Kidney (tissue), 14 donors: ENCODE measurements around the gene STK11. TPM values are rescaled to one million over a fixed set of nuclear protein-coding genes. Genes with fewer than 3 reads are reported as not detected.

Experiments used
- DNase-seq, 5 donors: peaks; one replicate each; pipeline ENCODE4 v3.0.0-alpha.2; 2013 to 2020
- FAIRE-seq: peaks from 2 replicates; lab custom pipeline; 2012; peaks lifted over from hg19 to GRCh38; lab: Jason Lieb, UNC
- H3K27ac ChIP-seq, 2 donors: one replicate each; pipeline ENCODE4 v1.7.0; 2013; ENCODE audit warnings: low read depth in 2 of 2, low read length in 2 of 2, inconsistent platforms in 1 of 2
- H3K27me3 ChIP-seq: one replicate; pipeline ENCODE4 v1.7.1; 2013; ENCODE audit warnings: low read length, inconsistent platforms; ENCODE audit not compliant: control insufficient read depth, insufficient read depth
- H3K36me3 ChIP-seq, 3 donors: one replicate each; pipeline versions ENCODE4 v1.7.0 to v1.7.1; 2013; ENCODE audit warnings: low read length in 3 of 3, control low read depth in 1 of 3, inconsistent platforms in 1 of 3; ENCODE audit not compliant: insufficient read depth in 3 of 3, control insufficient read depth in 2 of 3
- H3K4me1 ChIP-seq, 3 donors: one replicate each; pipeline versions ENCODE4 v1.7.0 to v1.7.1; 2013; ENCODE audit warnings: low read length in 3 of 3, inconsistent platforms in 1 of 3, low read depth in 1 of 3; ENCODE audit not compliant: control insufficient read depth in 2 of 3, insufficient read depth in 2 of 3
- H3K4me3 ChIP-seq, 3 donors: one replicate each; pipeline versions ENCODE4 v1.7.0 to v1.8.1; 2013; ENCODE audit warnings: low read length in 3 of 3, control low read depth in 1 of 3, inconsistent platforms in 1 of 3
- H3K9ac ChIP-seq, 3 donors: one replicate each; pipeline versions ENCODE4 v1.7.0 to v1.7.1; 2013; ENCODE audit warnings: low read length in 3 of 3, control low read depth in 1 of 3, inconsistent platforms in 1 of 3
- H3K9me3 ChIP-seq, 3 donors: one replicate each; pipeline versions ENCODE4 v1.7.0 to v1.7.1; 2013; ENCODE audit warnings: low read length in 3 of 3, control low read depth in 1 of 3, inconsistent platforms in 1 of 3; ENCODE audit not compliant: control insufficient read depth in 2 of 3, insufficient read depth in 1 of 3
- CTCF ChIP-seq: IDR thresholded peaks from 3 replicates; pipeline ENCODE4 v1.5.1; 2012; ENCODE audit warnings: mild to moderate bottlenecking, moderate library complexity, borderline replicate concordance; ENCODE audit not compliant: insufficient read depth; ENCODE audit errors: extremely low read depth
- intact Hi-C: fragments of 100-400 bp; cut with DNase I; formaldehyde crosslinking; loops from one replicate; pipeline ENCODE4 v1.11.1; 2022
- polyA plus RNA-seq: library from polyadenylated mRNA; stranded (reverse); fragments of 350-450 nt; fragmentation: Illumina TruSeq; extraction: RNeasy Lipid Tissue Mini Kit (QIAGEN cat#74804); gene quantifications from one replicate; pipeline ENCODE4 v1.2.3, GENCODE V29; 2014; ENCODE audit warnings: low read depth, low replicate concordance; ENCODE audit not compliant: insufficient read depth
- total RNA-seq: library from RNA; stranded (reverse); fragmentation: NEBNext Ultra II Directional; extraction: Animal tissue kit (Norgen Biotek cat#: 25700); gene quantifications from one replicate; pipeline ENCODE4 v1.2.1, GENCODE V29; 2021
- donor health status: control.
- donor health status: control.
- donor health status: control.
- donor health status: control.
- donor health status: control.
- donor health status: DM: yes; HTN: yes; CAD: no.
- donor health status: Normal renal cell carcinoma (clear cell type).

The STK11 gene
- total and polyA plus RNA-seq, 2 donors from 2014 or later, result 40.7 to 57.7 TPM

- H3K9ac ChIP-seq, result no peak overlapping the region
- H3K4me1 ChIP-seq, result peaks cover 0 to 27% (median 4%) of the 10 kb centered on the region in 3 donors
- FAIRE-seq, result no peak
- TF ChIP-seq CTCF, result no peak
- no peak for DNase-seq
- H3K27me3 ChIP-seq, result no peaks in the 10 kb centered on the region
- no peak overlapping the region for H3K27ac ChIP-seq
- intact Hi-C loops, result no loop called here
- no peaks in the 10 kb centered on the region for H3K9me3 ChIP-seq
- H3K4me3 ChIP-seq, result no peak overlapping the region
- no peaks in the 10 kb centered on the region for H3K36me3 ChIP-seq
Observed at GRCh38 chr19:1159864-1160595, 45.5 kb upstream of the STK11 start.

GRCh38 chr19:1161716-1162115 lies 43.9 kb upstream of the STK11 start:
- FAIRE-seq, result no peak
- Histone ChIP-seq H3K36me3 (no peaks in the 10 kb centered on the region), H3K9ac (no peak overlapping the region), H3K4me1 (peaks cover 2 to 21% (median 9%) of the 10 kb centered on the region in 3 donors), H3K27me3 (no peaks in the 10 kb centered on the region), H3K9me3 (no peaks in the 10 kb centered on the region), H3K4me3 (no peak overlapping the region), H3K27ac (no peak overlapping the region)
- intact Hi-C loops, result no loop called here
- TF ChIP-seq CTCF, result no peak
- DNase-seq, result peak in 4 of 5 donors; percentile 64 to 88 (median 73)

GRCh38 chr19:1162404-1163282 lies 42.9 kb upstream of the STK11 start:
- Histone ChIP-seq H3K27me3 (no peaks in the 10 kb centered on the region), H3K4me3 (no peak overlapping the region), H3K4me1 (peaks cover 2 to 29% (median 13%) of the 10 kb centered on the region in 3 donors), H3K27ac (peak overlapping the region; percentile 47 to 51), H3K9ac (no peak overlapping the region), H3K9me3 (no peaks in the 10 kb centered on the region), H3K36me3 (no peaks in the 10 kb centered on the region)
- FAIRE-seq, result no peak
- TF ChIP-seq CTCF, result no peak
- peak in 1 of 5 donors; percentile 38 for DNase-seq
- intact Hi-C loops, result no loop called here
